Raji (cell line): Measurements from ENCODE around the gene ARSJ.

Experiments used
- POLR2A ChIP-seq: IDR thresholded peaks from 2 replicates; pipeline ENCODE4 v1.6.1; 2011; ENCODE audit warnings: low read depth, low read length, control low read depth; ENCODE audit not compliant: insufficient read depth

ARSJ gene

GRCh38 chr4:113997206-113997605 is 17.8 kb upstream of the ARSJ start:
- no peak for TF ChIP-seq POLR2A

- no peak for TF ChIP-seq POLR2A
Observed at GRCh38 chr4:113996599-113997177, 17.2 kb upstream of the ARSJ start.

- no peak for TF ChIP-seq POLR2A
Observed at GRCh38 chr4:113993887-113994286, 14.4 kb upstream of the ARSJ start.

GRCh38 chr4:113990886-113991285 is 11.4 kb upstream of the ARSJ start:
- no peak for TF ChIP-seq POLR2A

- no peak for TF ChIP-seq POLR2A
Observed at GRCh38 chr4:113987382-113987941, 8.0 kb upstream of the ARSJ start.

GRCh38 chr4:113982181-113982580 is 2.7 kb upstream of the ARSJ start:
- no peak for TF ChIP-seq POLR2A

- no peak for TF ChIP-seq POLR2A
Observed at GRCh38 chr4:113981591-113981990, 2.1 kb upstream of the ARSJ start.

- TF ChIP-seq POLR2A, result no peak
Observed at GRCh38 chr4:113979905-113980615, 613 bp upstream of the ARSJ start.

GRCh38 chr4:113978561-113979147 is 793 bp downstream of the ARSJ start:
- no peak for TF ChIP-seq POLR2A

GRCh38 chr4:113978105-113978504 is 1.3 kb downstream of the ARSJ start:
- no peak for TF ChIP-seq POLR2A

- no peak for TF ChIP-seq POLR2A
Observed at GRCh38 chr4:113977526-113977855, 2.0 kb downstream of the ARSJ start.

GRCh38 chr4:113976741-113977525 is 2.5 kb downstream of the ARSJ start:
- TF ChIP-seq POLR2A, result no peak

GRCh38 chr4:113975578-113975977 is 3.9 kb downstream of the ARSJ start:
- TF ChIP-seq POLR2A, result no peak

GRCh38 chr4:113974467-113974866 is 5.0 kb downstream of the ARSJ start:
- TF ChIP-seq POLR2A, result no peak

GRCh38 chr4:113973345-113973744 is 6.1 kb downstream of the ARSJ start:
- no peak for TF ChIP-seq POLR2A
